ENCODE data around the gene NLRP11. TPM values are rescaled to one million over a fixed set of nuclear protein-coding genes. Genes with fewer than 3 reads are reported as not detected.
"Not testable (repeated sequence)": the region's sequence is repeated elsewhere in the genome, so short reads cannot be mapped to it uniquely, and the experiment has no call there.

Gene NLRP11
- total RNA-seq, 1 donor from 2014 or later = not detected

GRCh38 chr19:55777528-55777927 is 54.3 kb downstream of the NLRP11 start:
- TF ChIP-seq CTCF (IDR thresholded peaks at IDR 0.05) (no peak), POLR2A (IDR thresholded peaks at IDR 0.05) (no peak)
- Histone ChIP-seq H3K4me1 (no peaks in the 10 kb centered on the region), H3K4me3 (no peak overlapping the region), H3K9me3 (no peaks in the 10 kb centered on the region), H3K27ac (no peak overlapping the region), H3K27me3 (no peaks in the 10 kb centered on the region), H3K36me3 (no peaks in the 10 kb centered on the region)
- DNase-seq (ENCODE audit: extremely low spot score in 2 of 2) = no peak
- intact Hi-C loops (cut with DNase I) = no loop called here

- H3K4me3 ChIP-seq; H3K27me3 ChIP-seq; H3K9me3 ChIP-seq; H3K27ac ChIP-seq; intact Hi-C loops (cut with DNase I); H3K4me1 ChIP-seq; DNase-seq (ENCODE audit: extremely low spot score in 2 of 2); H3K36me3 ChIP-seq: not testable (repeated sequence)
These were observed 62.2 kb downstream of the NLRP11 start for GRCh38 chr19:55769632-55770031.

GRCh38 chr19:55768818-55769217 is 63.0 kb downstream of the NLRP11 start, which contains the start of gene RFPL4AL1:
TSS of gene RFPL4AL1 (plus strand) at chr19:55769118. CDS start at chr19:55771805, 2,687 bp downstream.
- H3K4me1 ChIP-seq; H3K36me3 ChIP-seq; H3K27ac ChIP-seq; intact Hi-C loops (cut with DNase I); H3K9me3 ChIP-seq; DNase-seq (ENCODE audit: extremely low spot score in 2 of 2); H3K4me3 ChIP-seq; H3K27me3 ChIP-seq: not testable (repeated sequence)

- no peak for DNase-seq (ENCODE audit: extremely low spot score in 2 of 2)
- H3K4me1 ChIP-seq = no peaks in the 10 kb centered on the region
- intact Hi-C loops (cut with DNase I) = no loop called here
- H3K36me3 ChIP-seq = no peaks in the 10 kb centered on the region
- no peaks in the 10 kb centered on the region for H3K27me3 ChIP-seq
- no peaks in the 10 kb centered on the region for H3K9me3 ChIP-seq
- H3K4me3 ChIP-seq = no peak overlapping the region
- no peak overlapping the region for H3K27ac ChIP-seq
- TF ChIP-seq POLR2AphosphoS5 (IDR thresholded peaks at IDR 0.05; ENCODE audit: insufficient read depth in 1 of 2, low read depth in 1 of 2) (no peak), CTCF (IDR thresholded peaks at IDR 0.05) (no peak), POLR2A (IDR thresholded peaks at IDR 0.05) (no peak)
These were observed 65.3 kb downstream of the NLRP11 start for GRCh38 chr19:55766466-55766865.

GRCh38 chr19:55758797-55759196 is 73.0 kb downstream of the NLRP11 start, which contains the start of gene RFPL4A:
TSS of gene RFPL4A (plus strand) at chr19:55759097. CDS start at chr19:55761801, 2,704 bp downstream.
- not testable (repeated sequence) for H3K4me1 ChIP-seq; DNase-seq (ENCODE audit: extremely low spot score in 2 of 2); H3K9me3 ChIP-seq

GRCh38 chr19:55756808-55757207 is 75.0 kb downstream of the NLRP11 start:
- H3K27me3 ChIP-seq; H3K27ac ChIP-seq; intact Hi-C loops (cut with DNase I); H3K4me3 ChIP-seq; H3K4me1 ChIP-seq; DNase-seq (ENCODE audit: extremely low spot score in 2 of 2); H3K9me3 ChIP-seq; H3K36me3 ChIP-seq: not testable (repeated sequence)

More at GRCh38 chr19:55758797-55759196, 73.0 kb downstream of the NLRP11 start, which contains the start of gene RFPL4A:
- intact Hi-C loops (cut with DNase I); H3K27me3 ChIP-seq; H3K36me3 ChIP-seq; H3K4me3 ChIP-seq; H3K27ac ChIP-seq: not testable (repeated sequence)

GRCh38 chr19:55753401-55753800 is 78.4 kb downstream of the NLRP11 start:
- Histone ChIP-seq H3K4me1 (no peaks in the 10 kb centered on the region), H3K27ac (no peak overlapping the region), H3K27me3 (no peaks in the 10 kb centered on the region), H3K4me3 (no peak overlapping the region), H3K9me3 (no peaks in the 10 kb centered on the region), H3K36me3 (no peaks in the 10 kb centered on the region)
- TF ChIP-seq POLR2A (IDR thresholded peaks at IDR 0.05) = no peak
- no peak for DNase-seq (ENCODE audit: extremely low spot score in 2 of 2)
- intact Hi-C loops (cut with DNase I) = no loop called here

- H3K36me3 ChIP-seq = no peaks in the 10 kb centered on the region
- no peak overlapping the region for H3K4me3 ChIP-seq
- intact Hi-C loops (cut with DNase I) = no loop called here
- H3K27me3 ChIP-seq = no peaks in the 10 kb centered on the region
- H3K27ac ChIP-seq = no peak overlapping the region
- no peak for DNase-seq (ENCODE audit: extremely low spot score in 2 of 2)
- TF ChIP-seq CTCF (IDR thresholded peaks at IDR 0.05) (no peak), POLR2AphosphoS5 (IDR thresholded peaks at IDR 0.05; ENCODE audit: insufficient read depth in 1 of 2, low read depth in 1 of 2) (no peak), POLR2A (IDR thresholded peaks at IDR 0.05) (no peak)
- no peaks in the 10 kb centered on the region for H3K4me1 ChIP-seq
- H3K9me3 ChIP-seq = no peaks in the 10 kb centered on the region
These were observed 81.1 kb downstream of the NLRP11 start for GRCh38 chr19:55750715-55751114.
